Activated CD8-positive, alpha-beta memory T cell treated with anti-CD3 and anti-CD28 coated beads for 1 hour (primary cell): Measurements from ENCODE around the gene AKR1C8.
"Not testable (repeated sequence)": the region's sequence is repeated elsewhere in the genome, so short reads cannot be mapped to it uniquely, and the experiment has no call there.

Experiments
- DNase-seq, 2 donors: peaks; one replicate each; pipeline ENCODE4 v3.0.0-alpha.2; 2020; ENCODE audit warnings: low read depth in 1 of 2; ENCODE audit errors: extremely low read depth in 1 of 2

The AKR1C8 gene

GRCh38 chr10:5168897-5169420 lies 16.0 kb downstream of the AKR1C8 start:
- DNase-seq = no peak

DNA sequence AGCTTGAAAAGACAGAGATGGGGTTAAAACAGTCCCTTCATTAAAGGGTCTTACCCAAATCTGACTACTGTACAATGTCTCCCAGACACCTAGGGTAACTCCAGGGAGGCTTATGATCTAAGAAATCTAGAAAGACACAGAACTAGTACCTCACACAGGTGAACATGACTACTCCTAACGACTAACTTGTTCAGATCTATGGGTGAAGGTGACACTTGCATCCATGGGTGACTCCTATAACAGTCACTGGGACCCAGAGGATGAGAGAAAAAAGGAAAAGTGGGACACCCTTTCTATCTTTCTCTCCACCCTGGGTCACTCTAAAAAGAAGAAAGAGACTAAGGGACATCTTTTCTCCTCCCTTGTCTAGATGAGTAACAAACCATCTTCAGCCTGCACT lies 19.2 kb downstream of the AKR1C8 start:
- DNase-seq = no peak

GRCh38 chr10:5163487-5163886 lies 21.5 kb downstream of the AKR1C8 start:
- DNase-seq = no peak

- DNase-seq = no peak
Measured at GRCh38 chr10:5159126-5159525, 25.8 kb downstream of the AKR1C8 start.

GRCh38 chr10:5157501-5157900 lies 27.4 kb downstream of the AKR1C8 start:
- DNase-seq = no peak

DNA sequence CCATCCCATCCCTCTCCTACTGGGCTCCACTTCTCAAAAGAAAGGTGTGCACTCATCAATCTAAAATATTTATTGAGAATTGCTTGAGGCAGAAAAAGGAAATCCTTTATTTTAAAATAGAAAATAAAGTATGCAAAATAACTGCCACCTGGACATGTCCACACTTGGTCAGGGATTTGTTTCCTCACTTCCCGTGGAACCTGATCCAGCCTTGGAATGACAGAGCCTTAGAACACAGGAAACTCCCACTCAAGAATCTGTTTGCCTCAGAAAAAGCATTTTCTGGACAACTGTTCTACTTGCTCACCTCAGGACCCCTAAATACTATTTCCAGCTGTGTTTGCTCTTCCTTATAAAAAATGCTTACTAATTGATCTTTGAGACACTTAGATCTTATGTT lies 29.0 kb downstream of the AKR1C8 start:
- DNase-seq = no peak

DNA sequence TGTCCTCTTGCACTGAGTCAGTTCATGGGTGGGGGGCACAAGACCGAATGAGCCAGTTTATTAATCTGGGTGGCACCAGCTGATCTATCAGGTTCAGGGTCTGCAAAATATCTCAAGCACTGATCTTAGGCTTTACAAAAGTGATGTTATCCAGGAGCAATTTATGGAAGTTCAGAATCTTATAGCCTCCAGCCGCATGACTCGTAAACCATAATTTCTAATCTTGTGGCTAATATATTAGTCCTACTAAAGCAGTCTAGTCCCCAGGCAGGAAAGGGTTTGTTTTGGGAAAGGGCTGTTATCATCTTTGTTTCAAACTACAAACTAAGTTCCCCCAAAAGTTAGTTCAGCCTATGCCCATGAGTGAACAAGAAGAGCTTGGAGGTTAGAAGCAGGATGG lies 33.9 kb downstream of the AKR1C8 start:
- no peak for DNase-seq

GRCh38 chr10:5148678-5149032 lies 36.3 kb downstream of the AKR1C8 start:
- DNase-seq = no peak

DNA sequence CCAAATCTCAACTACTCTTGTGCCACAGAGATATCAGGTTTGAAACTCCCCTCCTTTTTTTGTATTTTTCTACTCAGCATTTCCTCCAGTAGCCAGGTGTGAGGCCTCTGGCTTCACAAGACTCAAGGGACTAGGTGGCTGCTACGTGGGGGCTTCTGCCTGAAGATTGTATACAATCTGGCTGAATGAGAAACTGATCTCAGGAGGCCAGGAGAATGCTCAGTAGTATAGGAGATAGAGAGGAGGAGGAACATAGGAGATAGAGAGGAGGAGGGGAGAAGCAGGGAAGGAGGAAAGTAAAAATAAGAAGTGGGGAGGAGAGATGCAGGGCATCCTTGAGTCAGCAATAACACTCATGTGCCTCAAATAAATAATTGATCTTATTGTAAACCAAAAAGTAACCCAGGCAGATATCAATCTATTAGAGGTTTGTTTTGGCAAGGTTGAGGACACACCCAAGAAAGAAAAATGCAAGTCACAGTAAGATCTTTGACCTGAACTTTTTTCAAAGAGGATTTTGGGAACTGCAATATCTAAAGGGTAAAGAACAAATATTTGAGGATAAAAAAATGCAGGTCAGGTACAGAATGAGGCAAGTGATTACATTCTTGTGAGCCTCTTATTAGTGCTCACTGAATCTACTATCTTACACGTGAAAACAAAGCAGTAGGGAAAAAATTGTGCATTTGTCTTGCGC lies 36.8 kb downstream of the AKR1C8 start:
- no peak for DNase-seq

DNA sequence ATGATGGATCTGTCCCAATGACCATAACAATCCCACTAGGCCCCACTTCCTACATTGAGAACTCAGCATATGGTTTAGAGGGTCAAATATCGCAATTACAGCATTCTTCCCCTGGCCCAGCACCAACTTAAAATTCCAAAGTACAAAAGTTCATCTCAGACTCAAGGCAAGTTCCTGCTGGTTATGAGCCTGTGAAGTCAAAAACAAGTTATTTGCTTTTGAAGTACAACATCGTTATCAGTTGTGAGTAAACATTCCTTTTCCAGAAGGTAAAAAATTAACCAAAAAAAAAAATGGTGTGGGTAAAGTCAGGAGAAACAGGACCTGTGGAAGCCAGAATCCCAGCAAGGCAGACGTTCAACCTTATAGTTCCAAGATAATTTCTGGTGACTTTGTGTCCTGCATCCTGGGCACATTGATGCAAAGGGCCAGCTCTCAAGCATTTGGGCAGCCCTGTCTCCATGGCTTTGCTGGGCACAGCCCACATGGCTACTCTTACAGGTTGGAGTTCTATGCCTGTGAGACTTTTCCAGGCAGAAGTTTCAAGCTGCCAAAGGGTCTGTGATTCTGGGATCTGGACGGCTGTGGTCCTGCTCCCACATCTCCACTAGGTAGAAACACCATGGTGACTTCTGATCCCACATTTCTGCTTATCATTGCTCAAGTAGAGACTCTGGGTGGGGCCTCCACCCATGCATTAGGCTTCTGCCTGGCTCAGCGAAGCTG lies 37.5 kb downstream of the AKR1C8 start:
- no peak for DNase-seq

- no peak for DNase-seq
Measured at GRCh38 chr10:5146920-5147254, 38.1 kb downstream of the AKR1C8 start.

- no peak for DNase-seq
Measured at GRCh38 chr10:5143137-5143536, 41.8 kb downstream of the AKR1C8 start.

- DNase-seq = no peak
Measured at GRCh38 chr10:5142199-5142598, 42.8 kb downstream of the AKR1C8 start.

DNA sequence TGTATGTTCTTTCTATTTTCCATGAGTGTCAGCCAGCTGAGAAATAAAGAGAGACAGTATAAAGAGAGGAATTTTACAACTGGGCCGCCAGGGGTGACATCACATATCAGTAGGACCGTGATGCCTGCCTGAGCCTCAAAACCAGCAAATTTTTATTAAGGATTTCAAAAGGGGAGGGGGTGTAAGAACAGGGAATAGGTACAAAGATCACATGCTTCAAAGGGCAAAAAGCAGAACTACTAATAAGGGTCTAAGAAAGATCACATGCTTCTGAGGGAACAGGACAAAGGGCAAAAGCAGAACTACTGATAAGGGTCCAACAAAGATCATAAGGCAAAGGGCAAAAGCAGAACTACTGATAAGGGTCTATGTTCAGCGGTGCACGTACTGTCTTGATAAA lies 47.3 kb downstream of the AKR1C8 start:
- DNase-seq = not testable (repeated sequence)

DNA sequence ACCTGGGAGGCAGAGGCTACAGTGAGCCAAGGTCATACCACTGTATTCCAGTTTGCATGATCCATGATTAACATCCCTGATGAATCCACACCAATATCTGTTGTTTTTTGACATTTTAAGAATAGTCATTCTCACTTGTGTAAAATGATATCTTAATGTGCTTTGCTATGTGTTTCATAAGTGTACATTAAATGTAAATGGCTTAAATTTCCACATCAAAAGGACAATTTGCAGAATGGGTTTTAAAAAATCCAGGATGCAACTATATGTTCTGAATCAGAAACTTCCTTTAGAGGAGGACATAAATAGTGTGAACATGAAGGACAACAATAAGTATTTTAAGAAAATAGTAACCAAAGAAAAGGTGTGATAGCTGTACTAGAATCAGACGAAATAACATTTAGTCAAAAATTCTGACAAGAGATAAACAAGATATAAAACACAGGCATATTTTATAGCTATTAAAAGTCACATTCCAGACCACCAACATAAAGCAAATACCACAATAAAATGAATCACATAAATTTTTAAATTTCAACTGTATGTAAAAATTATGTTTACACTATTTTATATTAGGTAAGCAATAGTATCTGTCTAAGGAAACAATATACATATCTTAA lies 48.4 kb downstream of the AKR1C8 start:
- no peak for DNase-seq

DNA sequence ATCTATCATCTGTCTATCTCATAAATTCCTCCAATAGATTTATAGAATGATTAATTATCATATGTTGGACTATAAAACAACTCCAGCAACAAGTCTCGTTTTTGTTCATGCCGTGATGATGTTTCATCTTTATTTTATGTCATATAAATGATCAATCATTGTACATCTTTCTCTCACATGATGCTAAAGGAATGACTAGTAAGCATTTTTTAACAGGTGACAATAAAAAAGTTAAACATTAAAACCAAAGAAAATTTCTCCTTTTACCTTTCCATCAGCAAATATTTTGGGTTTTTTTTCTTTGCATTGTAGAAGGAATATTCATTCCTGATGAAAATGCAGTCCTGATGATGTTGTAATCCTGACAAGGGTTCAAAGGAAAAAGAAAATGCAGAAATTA lies 49.4 kb downstream of the AKR1C8 start:
- DNase-seq = no peak

DNA sequence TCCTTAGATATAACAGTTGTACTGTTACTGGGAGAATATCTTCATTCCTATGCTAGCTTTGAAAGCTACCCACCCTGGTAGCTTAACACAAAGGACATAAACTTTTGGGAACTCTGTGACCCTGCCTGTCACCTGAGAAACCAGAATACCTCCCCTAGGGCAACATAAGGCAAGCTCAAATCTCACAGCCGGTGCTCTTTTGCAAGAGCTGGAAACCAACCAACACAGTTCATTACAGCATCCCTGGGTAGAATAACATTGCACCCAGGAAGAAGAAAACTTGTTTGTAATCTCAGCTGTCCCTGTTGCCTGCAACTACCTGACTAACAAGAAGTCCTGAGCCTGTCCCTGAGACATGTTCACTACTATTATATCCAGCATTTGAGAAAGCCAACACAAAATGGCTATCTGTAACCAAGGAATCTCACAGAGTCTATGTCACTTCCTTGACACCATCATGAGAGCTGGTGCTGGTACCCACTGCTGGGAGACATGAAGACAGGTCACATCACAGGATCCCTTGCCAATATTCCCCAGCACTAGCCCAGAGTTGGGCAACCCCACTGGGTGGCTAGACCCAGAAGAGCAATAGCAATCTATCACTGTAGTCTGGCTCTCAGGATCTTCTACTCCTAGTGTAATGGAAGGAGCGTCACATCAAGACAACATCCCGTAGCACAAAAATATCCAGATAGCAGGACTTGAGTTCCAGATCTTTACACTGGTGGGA lies 59.5 kb downstream of the AKR1C8 start:
- DNase-seq = no peak

GRCh38 chr10:5123886-5124285 lies 61.1 kb downstream of the AKR1C8 start:
- DNase-seq = no peak

GRCh38 chr10:5119997-5120396 lies 65.0 kb downstream of the AKR1C8 start:
- not testable (repeated sequence) for DNase-seq

DNA sequence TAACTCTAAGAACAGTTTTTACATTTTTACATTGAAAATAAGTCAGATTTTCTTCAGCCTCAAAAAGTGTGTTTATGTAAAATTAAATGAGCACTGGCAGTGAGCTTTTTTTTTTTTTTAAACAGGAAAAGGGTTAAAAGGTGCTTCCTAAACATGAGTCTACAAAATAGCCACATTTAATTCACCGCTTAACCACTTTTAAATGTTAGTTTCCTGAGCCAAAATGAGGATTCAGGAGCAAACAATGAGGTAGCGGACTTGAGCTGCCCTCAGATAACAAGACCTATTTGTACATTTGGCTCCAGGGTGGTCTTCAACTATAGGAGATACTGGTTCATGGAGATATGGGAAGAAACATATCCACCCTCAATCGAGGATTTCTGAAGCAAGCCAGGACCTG lies 67.9 kb downstream of the AKR1C8 start:
- no peak for DNase-seq

GRCh38 chr10:5116621-5117020 lies 68.3 kb downstream of the AKR1C8 start:
- no peak for DNase-seq
